Suppressor macrophage treated with lipopolysaccharide for 4 hours (primary cell): Measurements from ENCODE around the gene ZBTB7B.
A peak's percentile ranks its signal among the peaks of the same experiment; 100 is the strongest.

Source experiments
- DNase-seq: peaks from one replicate; pipeline ENCODE4 v3.0.0-alpha.2; 2020

The ZBTB7B gene

GRCh38 chr1:155042789-155043188 lies 40.2 kb downstream of the ZBTB7B start:
- no peak for DNase-seq

GRCh38 chr1:155043301-155043702 lies 40.7 kb downstream of the ZBTB7B start:
- no peak for DNase-seq

- no peak for DNase-seq
Measured at GRCh38 chr1:155043793-155044192, 41.2 kb downstream of the ZBTB7B start.

- no peak for DNase-seq
Measured at GRCh38 chr1:155044365-155044764, 41.8 kb downstream of the ZBTB7B start.

GRCh38 chr1:155044812-155045657 lies 42.4 kb downstream of the ZBTB7B start:
- peak; percentile 91 for DNase-seq

GRCh38 chr1:155048449-155049334 lies 46.1 kb downstream of the ZBTB7B start:
- no peak for DNase-seq

GRCh38 chr1:155049651-155050559 lies 47.3 kb downstream of the ZBTB7B start:
- no peak for DNase-seq

GRCh38 chr1:155050560-155051341 lies 48.1 kb downstream of the ZBTB7B start, which contains the start of gene ADAM15:
TSS of gene ADAM15 (plus strand) at chr1:155051316. CDS start at chr1:155051387, 71 bp downstream.
- peak; percentile 95 for DNase-seq

GRCh38 chr1:155051342-155051776 lies 48.8 kb downstream of the ZBTB7B start:
- no peak for DNase-seq

- DNase-seq: peak; percentile 61
Measured at GRCh38 chr1:155051777-155052398, 49.3 kb downstream of the ZBTB7B start.

- DNase-seq: no peak
Measured at GRCh38 chr1:155052439-155053395, 50.1 kb downstream of the ZBTB7B start.

- no peak for DNase-seq
Measured at GRCh38 chr1:155053531-155054105, 51.0 kb downstream of the ZBTB7B start.

- no peak for DNase-seq
Measured at GRCh38 chr1:155057104-155057503, 54.5 kb downstream of the ZBTB7B start.

GRCh38 chr1:155057788-155058211 lies 55.2 kb downstream of the ZBTB7B start:
- DNase-seq: no peak

- DNase-seq: no peak
Measured at GRCh38 chr1:155060736-155061135, 58.1 kb downstream of the ZBTB7B start.

- DNase-seq: peak; percentile 85
Measured at GRCh38 chr1:155061381-155062150, 59.0 kb downstream of the ZBTB7B start.

GRCh38 chr1:155062151-155062686 lies 59.6 kb downstream of the ZBTB7B start:
- DNase-seq: no peak

- peak; percentile 64 for DNase-seq
Measured at GRCh38 chr1:155062702-155063411, 60.3 kb downstream of the ZBTB7B start.
